ENCODE results near the gene BAHD1. TPM values are rescaled to one million over a fixed set of nuclear protein-coding genes. Genes with fewer than 3 reads are reported as not detected.

Gene BAHD1
- total RNA-seq (2014; rRNA removed; shearing (Covaris generic)): 10.9 and 11.0 TPM in 2 replicates

- Histone ChIP-seq H3K36me3 (no peaks in the 10 kb centered on the region), H3K4me3 (peak within 1 kb of the TSS; percentile 77), H3K9me3 (replicated peaks) (no peaks in the 10 kb centered on the region), H3K27ac (no peak within 1 kb of the TSS), H3K4me1 (peaks cover 11% of the 10 kb centered on the region; the same call in 1 of the 2 replicates), H3K27me3 (peaks cover 15% of the 10 kb centered on the region; the same call in 1 of the 2 replicates)
- DNase-seq: peak; percentile 96 to 97
Observed at GRCh38 chr15:40440743-40441564, at the start of gene BAHD1. BAHD1 (plus strand) TSS chr15:40440953; CDS start chr15:40458465, 17,512 bp downstream.

- no peak for DNase-seq
- H3K4me1 ChIP-seq: peaks cover 3% of the 10 kb centered on the region; the same call in 1 of the 2 replicates
- H3K27me3 ChIP-seq: no peaks in the 10 kb centered on the region
- H3K4me3 ChIP-seq: no peak overlapping the region
- peaks cover 55% of the 10 kb centered on the region for H3K36me3 ChIP-seq
- no peak overlapping the region for H3K27ac ChIP-seq
- no peaks in the 10 kb centered on the region for H3K9me3 ChIP-seq (replicated peaks)
Observed at GRCh38 chr15:40392986-40393948, 47.5 kb upstream of the BAHD1 start.

- H3K27ac ChIP-seq: no peak overlapping the region
- no peaks in the 10 kb centered on the region for H3K27me3 ChIP-seq
- H3K9me3 ChIP-seq (replicated peaks): no peaks in the 10 kb centered on the region
- DNase-seq: no peak
- peaks cover 16% of the 10 kb centered on the region for H3K36me3 ChIP-seq
- no peak overlapping the region for H3K4me3 ChIP-seq
- no peaks in the 10 kb centered on the region for H3K4me1 ChIP-seq
Observed at GRCh38 chr15:40397688-40398412, 42.9 kb upstream of the BAHD1 start.

- Histone ChIP-seq H3K4me1 (no peaks in the 10 kb centered on the region), H3K27ac (no peak overlapping the region), H3K27me3 (no peaks in the 10 kb centered on the region), H3K4me3 (no peak overlapping the region), H3K9me3 (replicated peaks) (no peaks in the 10 kb centered on the region), H3K36me3 (peaks cover 11% of the 10 kb centered on the region)
- DNase-seq: no peak
Observed at GRCh38 chr15:40398413-40398873, 42.3 kb upstream of the BAHD1 start.

- Histone ChIP-seq H3K36me3 (peaks cover 2% of the 10 kb centered on the region; the same call in 1 of the 2 replicates), H3K9me3 (replicated peaks) (no peaks in the 10 kb centered on the region), H3K27me3 (no peaks in the 10 kb centered on the region), H3K4me3 (no peak overlapping the region), H3K4me1 (no peaks in the 10 kb centered on the region), H3K27ac (no peak overlapping the region)
- no peak for DNase-seq
Observed at GRCh38 chr15:40399370-40399769, 41.4 kb upstream of the BAHD1 start.

GRCh38 chr15:40405501-40406381 is 35.0 kb upstream of the BAHD1 start, which contains the start of gene IVD:
IVD (plus strand) TSS chr15:40405795; CDS start chr15:40405828, 33 bp downstream.
- Histone ChIP-seq H3K4me3 (peak within 1 kb of the TSS; percentile 79), H3K27ac (peak within 1 kb of the TSS; percentile 48), H3K36me3 (peaks cover 18% of the 10 kb centered on the region), H3K4me1 (0 out of 2 replicates have a peak, but pooled peaks cover 3% of the 10 kb centered on the region), H3K9me3 (replicated peaks) (no peaks in the 10 kb centered on the region), H3K27me3 (no peaks in the 10 kb centered on the region)
- peak; percentile 95 to 97 for DNase-seq

GRCh38 chr15:40407330-40407990 is 33.3 kb upstream of the BAHD1 start:
- no peaks in the 10 kb centered on the region for H3K27me3 ChIP-seq
- no peak overlapping the region for H3K27ac ChIP-seq
- H3K9me3 ChIP-seq (replicated peaks): no peaks in the 10 kb centered on the region
- H3K4me1 ChIP-seq: 0 out of 2 replicates have a peak, but pooled peaks cover 3% of the 10 kb centered on the region
- no peak overlapping the region for H3K4me3 ChIP-seq
- H3K36me3 ChIP-seq: peaks cover 28% of the 10 kb centered on the region
- DNase-seq: no peak

GRCh38 chr15:40409366-40409765 is 31.4 kb upstream of the BAHD1 start:
- Histone ChIP-seq H3K27ac (no peak overlapping the region), H3K4me3 (no peak overlapping the region), H3K36me3 (peaks cover 33% of the 10 kb centered on the region), H3K27me3 (no peaks in the 10 kb centered on the region), H3K4me1 (0 out of 2 replicates have a peak, but pooled peaks cover 3% of the 10 kb centered on the region), H3K9me3 (replicated peaks) (no peaks in the 10 kb centered on the region)
- no peak for DNase-seq

GRCh38 chr15:40410476-40410875 is 30.3 kb upstream of the BAHD1 start:
- Histone ChIP-seq H3K4me1 (0 out of 2 replicates have a peak, but pooled peaks cover 3% of the 10 kb centered on the region), H3K27me3 (no peaks in the 10 kb centered on the region), H3K4me3 (no peak overlapping the region), H3K36me3 (peaks cover 39% of the 10 kb centered on the region), H3K27ac (no peak overlapping the region), H3K9me3 (replicated peaks) (no peaks in the 10 kb centered on the region)
- no peak for DNase-seq

GRCh38 chr15:40412095-40412759 is 28.5 kb upstream of the BAHD1 start:
- no peak for DNase-seq
- Histone ChIP-seq H3K36me3 (peaks cover 46% of the 10 kb centered on the region), H3K27me3 (no peaks in the 10 kb centered on the region), H3K4me3 (no peak overlapping the region), H3K27ac (no peak overlapping the region), H3K9me3 (replicated peaks) (no peaks in the 10 kb centered on the region), H3K4me1 (no peaks in the 10 kb centered on the region)

GRCh38 chr15:40413036-40413435 is 27.7 kb upstream of the BAHD1 start:
- no peaks in the 10 kb centered on the region for H3K4me1 ChIP-seq
- DNase-seq: no peak
- no peaks in the 10 kb centered on the region for H3K27me3 ChIP-seq
- H3K27ac ChIP-seq: no peak overlapping the region
- peaks cover 39% of the 10 kb centered on the region for H3K36me3 ChIP-seq
- H3K4me3 ChIP-seq: no peak overlapping the region
- no peaks in the 10 kb centered on the region for H3K9me3 ChIP-seq (replicated peaks)

GRCh38 chr15:40414816-40415215 is 25.9 kb upstream of the BAHD1 start:
- no peak overlapping the region for H3K4me3 ChIP-seq
- no peaks in the 10 kb centered on the region for H3K27me3 ChIP-seq
- H3K27ac ChIP-seq: no peak overlapping the region
- no peaks in the 10 kb centered on the region for H3K4me1 ChIP-seq
- H3K36me3 ChIP-seq: peaks cover 35% of the 10 kb centered on the region
- H3K9me3 ChIP-seq (replicated peaks): no peaks in the 10 kb centered on the region
- DNase-seq: no peak
